T-helper 2 cell (primary cell): Measurements from ENCODE around the gene SLC16A3.
"Not testable (repeated sequence)": the region's sequence is repeated elsewhere in the genome, so short reads cannot be mapped to it uniquely, and the experiment has no call there.

Experiments used
- DNase-seq, 5 experiments: peaks; one replicate each; pipeline versions ENCODE4 v3.0.0 to v3.0.0-alpha.2; 2012 to 2022
- total RNA-seq, 2 donors: gene quantifications; one replicate each; lab custom pipeline; 2026; lab: John Stamatoyannopoulos, UW

Gene SLC16A3
- total RNA-seq = 44.6 to 108 reads per million in 2 donors

DNA sequence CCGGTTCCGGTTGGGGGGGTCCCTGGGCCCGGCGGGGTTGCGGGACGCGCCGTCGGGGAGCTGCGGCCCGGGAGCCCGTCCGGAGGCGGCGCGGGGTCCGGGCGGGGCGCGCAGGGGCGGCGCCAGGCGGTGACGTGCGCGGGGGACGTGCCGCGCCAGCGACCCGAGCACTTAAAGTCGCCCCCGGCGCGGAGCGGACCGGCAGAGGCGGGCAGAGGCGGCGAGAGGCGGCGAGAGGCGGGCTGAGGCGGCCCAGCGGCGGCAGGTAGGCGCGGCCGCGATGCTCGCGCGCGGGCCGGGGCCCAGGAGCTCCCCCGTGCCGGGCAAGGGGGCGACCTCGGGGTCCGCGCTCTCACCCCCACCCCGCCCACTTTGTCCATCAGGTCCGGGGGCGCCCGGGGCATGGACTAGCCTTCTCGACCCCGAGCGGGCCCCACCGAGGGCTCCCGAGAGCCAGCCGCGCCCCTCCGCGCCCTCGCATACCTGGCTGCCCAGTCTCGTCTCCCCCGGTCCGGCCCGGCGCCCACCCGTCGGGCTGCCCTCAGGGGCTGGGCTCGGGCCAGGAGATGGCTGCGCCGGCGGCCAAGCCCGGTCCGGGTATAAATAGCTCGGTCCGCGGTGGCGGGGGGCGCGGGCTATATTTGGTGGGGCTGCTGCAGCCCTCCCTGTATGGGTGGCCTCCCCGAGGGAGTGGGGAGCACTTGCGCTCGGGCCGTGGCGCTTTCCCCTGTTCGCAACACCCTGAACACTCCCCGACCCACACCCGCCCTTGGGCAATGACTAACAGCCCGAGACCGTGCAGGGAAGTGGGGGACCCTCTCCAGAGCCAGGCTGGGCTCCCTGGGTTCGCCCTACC lies at the start of gene SLC16A3:
SLC16A3 (plus strand) TSS at position 201 of the 856 bp plus-strand sequence. CDS start 6,967 bp downstream, outside the sequence.
- peak in 4 of 5 experiments; percentile 42 to 87 (median 66) for DNase-seq

DNA sequence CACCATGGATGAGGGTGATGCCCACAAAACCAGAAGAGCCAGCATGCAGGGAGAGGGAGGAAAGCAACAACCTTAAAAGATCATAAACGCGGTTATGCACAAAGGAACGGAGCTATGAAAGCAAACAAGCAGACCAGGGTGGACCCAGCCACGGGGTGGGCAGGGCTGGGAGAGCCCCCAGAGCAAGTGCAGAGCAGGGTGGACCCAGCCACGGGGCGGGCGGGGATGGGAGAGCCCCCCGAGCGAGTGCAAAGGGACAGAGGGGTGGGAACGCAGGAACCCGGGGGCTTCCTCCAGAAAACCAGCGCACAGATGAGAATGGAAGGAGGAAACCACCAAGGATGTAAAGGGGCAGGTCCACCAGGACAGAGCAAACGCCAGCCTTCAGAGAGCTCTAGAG lies 49.4 kb upstream of the SLC16A3 start:
- DNase-seq = no peak

DNA sequence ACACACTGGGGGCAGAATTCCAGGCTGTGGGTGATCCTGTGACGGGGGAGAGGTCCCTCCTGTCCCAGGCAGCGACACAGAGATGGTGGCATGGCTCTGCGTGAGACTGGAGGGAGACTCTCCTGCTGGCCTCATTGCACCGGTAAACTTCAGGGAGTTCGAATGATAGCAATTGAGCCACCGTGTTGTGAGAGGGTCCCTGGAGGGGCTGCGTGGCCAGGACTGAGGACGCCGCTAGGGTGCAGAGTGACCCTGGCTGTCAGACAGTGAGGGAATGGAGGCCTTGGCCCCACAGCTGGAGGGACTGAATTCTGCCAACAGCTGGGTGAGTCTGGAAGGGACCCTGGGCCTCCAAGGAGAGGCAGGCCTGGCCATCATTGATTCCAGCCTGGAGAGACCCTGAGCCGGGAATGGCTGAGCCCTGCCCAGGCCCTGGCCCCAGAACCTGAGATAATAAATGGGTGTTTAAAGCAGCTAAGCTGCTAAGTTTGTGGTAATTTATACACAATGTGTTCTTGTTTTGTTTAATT lies 48.8 kb upstream of the SLC16A3 start:
- DNase-seq = no peak

DNA sequence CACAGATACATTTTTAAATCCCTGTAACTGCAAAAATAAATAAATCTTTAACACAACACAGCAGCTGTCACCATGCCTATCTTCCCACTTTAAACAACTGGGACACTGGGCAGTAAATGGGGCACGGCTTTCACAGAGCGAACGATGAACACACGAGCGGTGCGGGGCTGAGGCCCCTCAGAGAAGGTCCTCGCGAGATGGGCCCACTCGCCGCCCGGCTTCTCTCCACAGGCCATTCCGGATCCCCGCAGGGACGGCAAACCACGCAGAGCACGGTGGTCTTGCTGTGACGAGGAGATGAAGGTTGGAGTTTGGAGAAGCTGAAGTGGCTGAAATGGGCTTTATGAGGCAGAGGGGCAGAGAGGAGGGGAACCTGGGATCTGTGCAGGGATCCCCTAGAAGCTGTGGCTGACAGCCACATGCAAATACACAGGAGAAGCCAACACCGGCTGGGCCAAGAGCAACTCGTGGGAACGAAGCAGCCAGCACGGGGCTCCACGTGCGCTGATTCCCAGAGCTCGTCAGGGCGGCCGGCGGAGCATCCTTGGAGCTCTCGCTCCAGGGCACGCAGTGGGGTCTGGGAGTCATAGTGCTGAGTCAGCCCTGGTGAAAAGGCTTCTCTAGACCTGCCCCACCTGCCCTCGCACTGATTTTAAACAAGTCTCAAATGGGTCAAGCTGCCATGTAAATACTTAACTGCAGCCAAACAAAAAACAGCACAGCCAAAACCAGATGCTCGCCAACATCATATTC lies 47.9 kb upstream of the SLC16A3 start:
- DNase-seq = no peak

DNA sequence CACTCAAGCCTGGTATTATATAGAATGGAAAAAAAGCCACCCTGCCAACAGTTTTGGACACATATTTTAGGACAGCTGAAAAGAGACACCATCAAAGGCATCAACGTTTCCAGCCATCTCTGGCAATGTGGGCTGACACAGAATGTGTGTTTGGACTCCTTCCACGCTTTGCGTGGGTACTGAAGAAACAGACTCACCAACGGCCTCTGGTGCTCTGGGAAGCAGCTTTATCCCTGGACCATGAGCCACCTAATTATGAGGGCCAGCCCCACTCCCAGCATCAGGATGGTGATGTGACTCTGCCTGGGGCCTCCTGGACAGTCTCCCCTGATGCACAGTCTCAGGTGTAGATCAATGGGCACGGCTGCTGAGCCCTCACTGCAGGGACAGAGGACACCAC lies 44.1 kb upstream of the SLC16A3 start:
- no peak for DNase-seq

DNA sequence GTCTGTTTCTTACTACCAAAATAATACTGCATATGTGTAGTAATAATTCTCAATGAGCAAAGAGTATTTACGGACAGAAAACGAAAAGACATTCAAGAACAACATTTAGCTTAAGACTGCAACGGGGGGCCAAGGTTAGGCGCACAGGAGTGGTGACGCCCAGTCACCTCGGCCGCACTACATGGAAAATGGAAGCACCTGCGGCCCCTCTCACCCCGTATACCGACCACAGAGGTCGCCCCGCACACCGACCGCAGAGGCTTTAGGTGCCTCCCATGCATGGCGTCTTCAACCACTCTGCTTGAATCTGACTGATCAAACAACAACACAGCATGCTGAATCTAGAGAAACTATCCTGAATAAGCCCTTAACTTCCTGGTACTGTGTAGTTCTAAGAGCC lies 42.6 kb upstream of the SLC16A3 start:
- DNase-seq = no peak

DNA sequence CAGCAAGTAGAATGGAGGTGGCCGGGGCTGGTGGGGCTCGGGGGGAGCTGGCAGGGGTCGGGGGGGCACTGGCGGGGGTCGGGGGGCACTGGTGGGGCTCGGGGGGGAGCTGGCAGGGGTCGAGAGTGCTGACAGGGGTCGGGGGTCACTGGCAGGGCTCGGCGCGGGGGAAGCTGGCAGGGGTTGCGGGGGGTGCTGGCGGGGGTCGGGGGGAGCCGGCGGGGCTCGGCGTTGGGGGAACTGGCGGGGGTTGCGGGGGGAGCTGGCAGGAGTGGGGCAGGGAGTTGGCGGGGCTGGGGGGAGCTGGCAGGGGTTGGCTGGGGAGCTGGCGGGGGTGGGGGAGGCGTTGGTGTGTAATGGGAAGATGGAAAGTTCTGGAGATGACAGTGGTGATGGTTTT lies 41.3 kb upstream of the SLC16A3 start:
- DNase-seq = no peak

DNA sequence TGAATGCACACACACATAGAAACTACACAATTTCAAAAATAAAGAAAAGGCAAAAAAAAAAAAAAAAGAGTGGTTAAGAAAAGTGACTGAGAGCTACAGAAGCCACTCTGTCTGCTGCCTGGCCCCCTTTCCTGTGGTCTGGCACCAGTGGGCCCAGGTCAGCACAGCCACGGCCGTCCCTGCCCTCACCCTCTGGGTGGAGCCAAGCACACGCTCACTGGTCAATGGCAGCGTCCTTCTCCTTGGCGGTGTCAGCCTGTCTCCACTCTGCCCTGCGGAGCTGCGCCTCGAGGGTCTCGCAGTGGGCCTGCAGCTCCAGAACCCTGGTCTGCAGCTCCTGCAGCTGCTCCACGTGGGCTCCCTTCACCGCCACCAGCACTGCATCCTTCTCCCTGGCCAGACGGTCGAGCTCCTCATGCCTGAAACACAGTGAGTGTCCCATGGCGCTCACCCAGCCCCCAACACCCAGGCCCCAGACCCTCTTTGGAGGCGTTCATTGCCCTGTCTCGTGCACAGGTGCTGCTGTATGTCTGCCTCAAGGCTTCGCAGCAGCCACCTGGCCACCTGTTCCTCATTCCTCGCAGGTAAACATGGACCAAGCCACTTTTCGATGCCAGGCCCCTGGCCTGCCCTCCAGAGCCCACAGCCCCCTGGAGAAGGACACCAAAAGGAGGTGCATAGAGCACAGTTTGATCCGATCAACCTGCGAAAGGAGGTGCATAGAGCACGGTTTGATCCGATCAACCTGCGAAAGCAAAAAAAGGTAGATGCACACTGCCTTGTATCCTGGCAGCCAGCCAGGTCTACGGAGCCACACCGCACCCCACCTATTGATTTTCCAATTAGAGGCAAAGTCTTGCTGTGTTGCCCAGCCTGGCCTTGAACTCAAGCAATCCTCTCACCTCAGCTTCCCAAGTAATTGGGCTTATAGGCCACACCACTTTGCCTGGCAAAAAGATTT lies 40.6 kb upstream of the SLC16A3 start:
- no peak for DNase-seq

DNA sequence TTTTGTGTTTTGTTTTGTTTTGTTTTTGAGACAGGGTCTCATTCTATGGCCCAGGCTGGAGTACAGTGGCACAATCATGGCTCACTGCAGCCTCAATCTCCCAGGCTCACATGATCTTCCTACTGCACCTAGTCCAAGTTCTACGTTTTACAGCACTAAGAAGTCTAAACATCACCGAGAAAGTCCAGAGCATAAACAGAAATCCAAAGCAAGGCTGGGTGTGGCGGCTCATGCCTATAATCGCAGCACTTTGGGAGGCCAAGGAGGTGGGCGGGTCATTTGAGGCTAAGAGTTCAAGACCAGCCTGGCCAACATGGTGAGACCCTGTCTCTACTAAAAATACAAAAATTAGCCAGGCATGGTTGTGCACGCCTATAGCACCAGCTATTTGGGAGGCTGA lies 35.8 kb upstream of the SLC16A3 start:
- not testable (repeated sequence) for DNase-seq

DNA sequence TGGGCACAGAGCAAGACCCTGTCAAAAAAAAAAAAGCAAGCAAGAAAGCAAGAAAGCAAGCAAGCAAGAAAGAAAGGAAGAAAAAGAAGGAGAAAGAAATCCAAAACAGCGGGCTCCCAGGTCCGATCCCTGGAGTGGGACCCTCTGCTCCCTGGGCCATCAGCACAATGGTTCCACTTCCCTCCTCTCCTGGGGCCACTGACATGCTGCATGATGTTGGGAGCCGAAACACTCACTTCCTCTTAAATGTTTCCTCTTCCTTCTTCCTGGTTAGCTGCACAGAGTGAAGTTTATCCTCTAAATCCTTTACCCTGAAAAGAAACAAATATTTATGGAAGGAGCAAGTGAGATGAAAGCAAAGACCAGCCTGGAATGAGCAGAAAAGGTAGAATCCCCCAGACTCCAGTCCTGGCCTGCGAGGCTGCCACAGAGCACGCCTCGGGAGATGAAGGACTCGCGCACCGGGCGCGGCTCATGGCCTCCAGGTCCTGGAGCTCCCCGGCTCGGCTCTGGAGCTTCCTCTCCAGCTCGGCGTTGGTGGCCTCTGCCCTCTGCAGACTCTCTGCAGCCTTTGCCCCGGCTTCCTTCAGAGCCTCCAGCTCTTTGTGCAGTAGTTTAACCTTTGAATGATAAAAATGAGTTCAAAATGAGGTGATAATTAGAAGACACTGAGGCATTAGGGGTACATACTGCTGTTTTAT lies 35.2 kb upstream of the SLC16A3 start:
- no peak for DNase-seq

DNA sequence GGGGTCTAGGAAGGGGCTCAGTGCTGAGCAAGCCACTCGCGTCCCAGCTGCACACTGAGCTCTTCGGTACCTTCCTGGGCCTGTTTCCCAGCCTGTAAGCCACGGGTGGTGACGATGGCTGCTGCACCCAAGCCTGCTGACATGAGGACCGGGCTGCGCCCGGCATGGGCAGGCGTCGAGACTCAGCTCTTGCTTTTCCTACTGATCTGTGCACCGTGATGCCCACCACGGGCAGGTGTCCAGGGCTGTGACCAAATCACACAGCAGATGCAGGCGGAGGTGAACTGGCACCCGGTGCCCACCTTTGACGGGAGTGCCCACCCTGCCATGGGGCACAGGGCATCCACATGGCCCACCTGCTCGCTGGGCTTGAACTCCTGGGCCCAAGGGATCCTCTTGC lies 34.1 kb upstream of the SLC16A3 start:
- no peak for DNase-seq

DNA sequence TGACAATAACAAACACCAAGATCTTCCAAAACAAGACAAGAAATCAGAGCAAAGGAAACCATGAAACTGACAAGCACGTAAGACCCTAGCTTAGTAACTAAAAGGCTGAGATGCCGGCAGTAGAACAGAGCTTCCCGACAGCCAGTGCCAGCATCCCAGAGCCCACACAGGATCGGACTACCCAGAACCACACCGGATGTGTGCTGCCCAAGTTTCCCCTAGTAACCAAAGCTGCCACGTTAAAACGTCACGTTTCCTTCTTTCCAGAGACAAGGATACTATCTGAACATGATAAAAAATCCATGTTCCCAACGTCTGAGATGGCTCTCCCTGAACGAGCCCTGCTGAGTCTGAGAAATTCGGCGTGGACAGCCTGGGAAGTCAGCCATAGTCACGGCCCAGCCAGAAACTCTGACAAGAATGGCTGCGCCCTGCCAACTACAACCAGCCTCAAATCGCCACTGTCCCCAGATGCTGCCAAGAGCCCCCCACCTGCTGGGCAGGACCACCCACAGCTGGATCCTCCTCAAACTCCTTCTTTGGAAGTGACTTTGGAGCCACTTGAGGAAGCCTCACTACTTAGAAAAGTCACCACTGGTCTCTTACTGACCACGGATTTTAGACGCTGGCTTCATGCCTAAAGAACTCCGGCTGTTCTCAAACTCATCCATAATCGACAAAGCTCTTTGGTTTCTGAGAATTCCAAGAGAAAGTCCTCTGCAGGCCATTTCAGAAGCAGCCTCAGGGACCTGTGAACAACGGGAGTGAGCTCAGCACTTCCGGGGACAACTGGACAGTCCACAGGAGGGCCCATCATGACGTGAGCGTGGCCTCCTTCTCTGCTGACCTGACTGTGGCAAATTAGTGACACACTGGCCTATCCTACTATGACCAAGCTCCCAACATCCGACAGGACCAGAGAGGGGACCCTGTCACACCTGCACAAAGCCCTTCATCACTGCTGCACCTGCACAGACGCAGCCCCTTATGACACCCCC lies 32.9 kb upstream of the SLC16A3 start:
- no peak for DNase-seq

DNA sequence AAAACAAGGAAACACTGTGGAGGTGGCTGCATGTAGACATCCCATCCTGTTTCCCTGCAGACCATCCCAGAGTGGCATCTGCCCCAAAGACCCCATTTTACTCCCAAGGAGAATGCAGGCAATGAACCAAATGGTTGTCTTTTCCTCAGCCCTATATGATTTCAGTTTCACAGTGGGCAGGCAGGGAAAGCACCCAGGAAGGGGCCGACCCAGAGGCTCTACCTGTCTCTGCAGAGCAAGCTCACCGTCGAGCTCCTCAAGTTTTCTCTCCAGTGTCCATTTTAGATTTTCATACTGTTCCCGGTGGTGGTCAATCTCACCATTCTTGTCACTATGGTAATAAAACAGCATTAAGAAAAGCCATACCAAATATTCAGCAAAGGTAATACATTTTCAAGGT lies 30.8 kb upstream of the SLC16A3 start:
- peak in 1 of 5 experiments; percentile 59 for DNase-seq

DNA sequence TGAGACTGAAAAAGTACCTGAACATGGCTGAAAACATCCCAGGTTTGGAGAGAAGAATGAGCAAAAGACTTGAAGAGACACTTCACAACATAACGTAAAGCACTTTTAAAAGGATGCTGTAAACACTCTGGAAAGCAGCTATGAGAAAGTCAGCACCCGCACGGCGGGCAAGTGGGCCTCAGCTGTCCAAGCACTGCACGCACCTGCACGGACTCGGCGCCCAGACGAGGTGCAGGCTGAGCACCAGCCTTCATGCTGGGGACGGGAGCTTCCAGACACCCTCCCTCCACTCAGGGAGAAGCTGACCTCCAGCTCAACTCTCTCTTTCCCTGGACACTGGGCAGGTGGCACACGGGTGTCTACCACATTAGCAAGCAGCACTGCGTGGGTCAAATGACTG lies 29.3 kb upstream of the SLC16A3 start:
- DNase-seq = no peak

DNA sequence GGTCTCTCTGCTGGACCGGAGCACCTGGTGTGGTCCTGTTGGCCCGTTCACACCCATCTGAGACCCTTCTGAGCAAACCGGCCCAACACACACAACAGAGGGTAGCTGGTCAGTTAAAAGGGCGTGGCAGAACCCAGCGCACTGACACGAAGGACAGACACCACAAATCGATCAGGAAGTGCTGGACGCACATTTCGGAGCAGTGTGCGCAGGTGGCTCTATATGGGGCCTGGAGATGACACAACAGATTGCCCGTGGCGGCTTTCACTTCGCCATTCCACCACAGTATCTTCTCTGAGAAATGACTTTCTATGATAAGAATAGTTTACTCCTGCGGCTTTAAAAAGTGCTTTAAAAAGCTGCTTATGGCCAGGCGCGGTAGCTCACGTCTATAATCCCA lies 28.7 kb upstream of the SLC16A3 start:
- peak in 1 of 5 experiments; percentile 44 for DNase-seq

DNA sequence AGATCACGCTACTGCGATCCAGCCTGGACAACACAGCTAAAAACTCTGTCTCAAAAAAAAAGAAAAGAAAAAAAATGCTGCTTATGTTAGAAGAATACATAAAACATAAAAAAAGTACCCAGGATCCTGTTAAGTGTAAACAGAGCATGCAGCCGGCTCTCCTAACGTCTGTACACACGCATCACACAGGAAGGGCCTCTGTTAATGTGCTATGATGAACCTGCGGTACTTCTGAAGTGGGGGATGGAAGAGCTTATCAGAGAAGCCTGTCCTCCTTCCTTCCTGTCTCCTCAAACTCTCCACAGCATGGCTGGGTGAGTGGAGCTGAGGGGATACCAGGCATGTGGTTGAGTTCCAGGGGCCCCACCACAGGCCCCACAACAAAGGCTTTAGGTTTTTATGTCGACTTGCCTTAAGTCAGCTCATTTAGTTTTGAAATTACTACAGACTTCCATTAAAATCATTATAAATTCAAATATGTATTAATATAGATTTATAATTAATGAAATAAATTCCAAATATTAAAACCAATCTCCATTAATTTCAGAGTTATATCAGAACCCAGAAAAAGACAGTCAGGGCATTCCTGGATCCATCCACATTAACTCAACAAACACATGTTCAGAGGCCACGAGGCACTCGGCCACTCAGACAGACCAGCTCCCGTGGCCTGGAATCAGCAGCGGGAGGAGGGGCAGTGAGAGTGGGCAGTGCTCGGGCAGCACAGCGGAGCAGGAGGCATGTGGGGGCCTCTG lies 27.9 kb upstream of the SLC16A3 start:
- DNase-seq = peak in 4 of 5 experiments; percentile 39 to 95 (median 81)

DNA sequence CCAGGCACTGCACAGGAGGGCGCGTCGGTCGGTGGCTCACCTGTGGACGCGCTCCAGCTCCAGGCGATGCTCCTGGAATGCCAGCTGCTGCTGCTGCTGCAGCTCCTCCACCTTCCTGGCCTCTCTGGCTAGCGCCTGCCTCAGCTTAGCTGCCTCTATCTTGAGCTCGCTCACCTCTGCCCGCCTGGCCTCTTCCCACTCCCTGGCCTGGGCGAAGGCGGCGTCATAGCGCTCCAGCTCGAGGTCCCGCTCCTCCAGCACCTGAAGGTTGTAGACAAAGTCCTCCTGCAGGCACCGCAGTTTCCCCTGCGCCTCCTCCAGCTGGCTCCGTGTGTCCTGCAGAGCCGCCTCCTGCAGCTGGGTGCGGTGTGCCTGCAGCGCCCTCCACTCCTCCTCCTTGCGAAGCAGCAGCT lies 27.3 kb upstream of the SLC16A3 start:
- no peak for DNase-seq

DNA sequence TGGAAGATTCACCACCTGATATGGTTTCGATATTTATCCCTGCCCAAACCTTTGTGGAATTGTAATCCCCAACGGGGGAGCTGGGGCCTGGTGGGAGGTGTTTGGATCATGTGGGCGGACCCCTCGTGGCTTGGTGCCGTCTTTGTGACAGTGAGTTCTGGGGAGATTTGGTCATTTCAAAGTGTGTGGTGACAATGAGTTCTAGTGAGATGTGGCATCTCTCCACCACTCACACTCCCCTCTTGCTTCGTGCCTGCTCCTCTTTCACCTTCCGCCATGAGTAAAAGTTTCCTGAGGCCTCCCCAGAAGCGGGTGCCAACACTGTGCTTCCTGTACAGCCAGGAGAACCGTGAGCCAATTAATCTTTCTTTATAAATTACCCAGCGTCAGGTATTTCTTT lies 25.9 kb upstream of the SLC16A3 start:
- no peak for DNase-seq

DNA sequence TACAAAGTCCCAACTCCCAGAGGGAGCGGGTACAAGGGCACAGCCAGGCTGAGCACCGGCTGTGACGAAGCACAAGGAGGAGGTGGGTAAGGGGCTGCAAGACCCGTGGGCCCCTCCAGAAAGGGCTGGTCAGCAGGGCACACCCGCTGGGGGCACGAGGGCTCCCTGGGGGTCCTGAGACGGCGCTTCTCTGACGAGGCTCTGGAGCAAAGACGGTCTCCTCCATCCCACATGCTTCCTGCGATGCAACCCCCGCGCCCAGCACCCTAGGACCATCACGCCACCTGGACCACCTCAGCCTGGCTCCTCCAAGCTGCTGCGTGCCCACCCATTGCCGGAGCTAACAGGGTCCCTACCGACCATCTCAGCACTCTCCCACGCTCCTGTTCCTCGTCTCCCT lies 24.9 kb upstream of the SLC16A3 start:
- DNase-seq = no peak
